Embryonic facial prominence (tissue), 1 donor: Measurements from ENCODE around the gene CCDC24.

Experiments
- DNase-seq: peaks from one replicate; pipeline ENCODE4 v3.0.0-alpha.2; 2016; ENCODE audit errors: extremely low spot score

CCDC24 gene

GRCh38 chr1:43991476-43992231 is at the start of gene CCDC24:
Gene CCDC24 (plus strand): TSS chr1:43991599. CDS start chr1:43991879, 280 bp downstream.
- no peak for DNase-seq

GRCh38 chr1:43942411-43942810 is 49.0 kb upstream of the CCDC24 start:
- DNase-seq, result no peak

GRCh38 chr1:43944860-43945259 is 46.5 kb upstream of the CCDC24 start:
- no peak for DNase-seq

- DNase-seq, result no peak
Measured at GRCh38 chr1:43945674-43946235, 45.6 kb upstream of the CCDC24 start.

GRCh38 chr1:43946236-43947060 is 45.0 kb upstream of the CCDC24 start, which contains the start of gene IPO13:
Gene IPO13 (plus strand): TSS chr1:43946950. CDS start chr1:43947601, 651 bp downstream.
- DNase-seq, result peak; percentile 92

- no peak for DNase-seq
Measured at GRCh38 chr1:43947061-43947873, 44.1 kb upstream of the CCDC24 start.

GRCh38 chr1:43947874-43948437 is 43.4 kb upstream of the CCDC24 start:
- no peak for DNase-seq

GRCh38 chr1:43949678-43950077 is 41.7 kb upstream of the CCDC24 start:
- no peak for DNase-seq

- no peak for DNase-seq
Measured at GRCh38 chr1:43951021-43951985, 40.1 kb upstream of the CCDC24 start.

GRCh38 chr1:43952731-43953346 is 38.6 kb upstream of the CCDC24 start:
- no peak for DNase-seq

GRCh38 chr1:43953361-43953760 is 38.0 kb upstream of the CCDC24 start:
- DNase-seq, result no peak

GRCh38 chr1:43954036-43954435 is 37.4 kb upstream of the CCDC24 start:
- no peak for DNase-seq

- DNase-seq, result no peak
Measured at GRCh38 chr1:43956234-43956633, 35.2 kb upstream of the CCDC24 start.

GRCh38 chr1:43957407-43958040 is 33.9 kb upstream of the CCDC24 start:
- no peak for DNase-seq

GRCh38 chr1:43958351-43959255 is 32.8 kb upstream of the CCDC24 start:
- DNase-seq, result no peak

- no peak for DNase-seq
Measured at GRCh38 chr1:43960798-43961197, 30.6 kb upstream of the CCDC24 start.

- no peak for DNase-seq
Measured at GRCh38 chr1:43961692-43962091, 29.7 kb upstream of the CCDC24 start.

GRCh38 chr1:43962324-43962723 is 29.1 kb upstream of the CCDC24 start:
- no peak for DNase-seq
